ENCODE data around the gene LRRC30.
"Not testable (repeated sequence)": the region's sequence is repeated elsewhere in the genome, so short reads cannot be mapped to it uniquely, and the experiment has no call there.

LRRC30 gene

DNA sequence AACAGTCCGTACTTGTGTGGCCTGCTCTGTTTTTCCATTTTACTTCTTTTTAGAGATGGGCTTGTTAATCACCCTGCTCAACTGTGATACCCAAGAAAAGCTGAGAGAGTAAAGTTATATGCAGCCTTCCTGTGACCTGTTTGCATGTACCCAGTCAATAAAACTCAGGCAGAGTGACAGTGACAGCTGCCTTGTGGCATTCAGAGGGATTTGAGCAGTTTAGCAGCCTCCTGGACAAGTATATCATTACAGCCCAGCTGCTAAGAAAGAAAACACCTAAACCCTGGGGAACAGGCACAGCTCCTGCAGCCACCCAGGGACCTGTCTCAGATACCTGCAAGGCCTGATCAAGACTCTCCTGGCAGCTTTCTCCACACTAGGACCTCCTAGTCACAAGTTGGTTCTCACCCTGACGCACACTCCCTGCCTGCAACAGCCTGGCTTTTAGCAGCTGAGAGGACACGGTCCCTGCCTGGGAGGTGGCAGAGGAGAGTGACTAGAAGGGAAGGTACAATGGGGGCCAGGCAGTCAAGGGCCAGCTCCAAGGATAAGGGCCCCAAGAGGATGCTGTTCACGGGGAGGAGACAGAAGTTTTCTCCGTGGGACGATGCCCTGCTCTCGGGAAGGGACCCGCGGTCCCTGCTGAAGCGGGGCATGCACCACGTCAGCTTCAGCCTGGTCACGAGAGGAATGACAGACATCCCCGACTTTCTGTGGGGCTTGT, at the start of gene LRRC30:
Gene LRRC30 (plus strand): TSS at position 464 of the 724 bp plus-strand sequence. CDS start 50 bp downstream, at position 514.
- no peak for DNase-seq (ENCODE audit: low read depth)

DNA sequence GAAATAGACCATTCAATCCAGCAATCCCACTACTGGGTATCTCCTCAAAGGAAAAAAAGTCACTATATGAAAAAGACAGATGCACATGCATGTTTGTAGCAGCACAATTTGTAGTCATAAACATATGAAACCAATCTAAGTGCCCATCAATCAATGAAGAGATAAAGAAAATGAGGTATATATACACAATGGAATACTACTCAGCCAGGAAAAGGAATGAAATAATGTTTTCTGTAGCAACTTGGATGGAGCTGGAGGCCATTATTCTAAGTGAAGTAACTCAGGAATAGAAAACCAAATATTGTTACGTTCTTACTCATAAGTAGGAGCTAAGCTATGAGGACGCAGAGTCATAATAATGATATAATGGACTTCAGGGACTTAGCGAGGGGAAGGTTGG, 45.2 kb upstream of the LRRC30 start:
- DNase-seq (ENCODE audit: low read depth), result no peak

DNA sequence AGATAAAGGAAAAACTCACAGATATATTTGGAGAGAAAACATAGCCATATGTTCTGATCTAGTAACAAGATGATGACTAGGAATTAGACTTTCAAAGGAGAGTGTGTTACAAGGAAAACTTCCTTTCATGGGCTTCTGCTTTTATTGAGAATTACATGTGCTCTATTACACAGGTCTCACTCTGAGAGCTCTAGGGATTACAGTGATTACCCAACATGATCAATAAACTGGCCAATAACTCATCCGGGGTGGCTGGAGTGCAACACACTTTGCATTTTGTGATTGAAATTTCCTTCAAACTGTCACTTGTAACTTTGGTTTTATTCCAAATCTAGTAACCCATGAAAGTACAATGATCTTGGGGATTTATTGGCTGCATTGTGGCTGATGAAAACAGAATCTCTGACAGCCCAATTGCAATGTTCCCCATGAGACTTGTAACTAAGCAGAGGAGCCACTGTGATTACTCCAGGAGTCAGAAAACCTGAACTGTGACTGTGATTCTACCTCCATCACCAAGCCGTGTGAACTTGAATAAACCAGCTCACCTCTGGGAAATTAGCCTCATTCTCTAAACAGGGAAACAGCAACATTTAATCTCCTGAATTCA, 40.2 kb upstream of the LRRC30 start:
- DNase-seq (ENCODE audit: low read depth), result no peak

DNA sequence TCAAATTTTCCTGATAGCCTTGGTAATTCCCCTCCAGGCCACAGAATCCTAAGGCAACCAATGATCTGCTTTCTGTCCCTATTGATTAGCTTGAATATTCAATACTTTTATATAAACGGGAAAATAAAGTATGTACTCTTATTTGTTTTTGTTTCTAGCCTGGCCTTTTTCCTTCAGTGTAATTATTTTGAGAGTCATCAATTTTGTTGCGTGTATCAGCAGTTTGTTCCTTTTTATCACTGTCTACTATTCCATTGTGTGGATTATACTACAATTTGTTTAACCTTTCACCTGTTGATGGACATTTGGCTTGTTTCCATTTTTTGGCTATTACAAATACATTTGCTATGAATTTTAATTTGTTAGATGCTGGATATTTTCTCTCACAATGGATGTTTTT, 39.2 kb upstream of the LRRC30 start:
- DNase-seq (ENCODE audit: low read depth), result no peak

DNA sequence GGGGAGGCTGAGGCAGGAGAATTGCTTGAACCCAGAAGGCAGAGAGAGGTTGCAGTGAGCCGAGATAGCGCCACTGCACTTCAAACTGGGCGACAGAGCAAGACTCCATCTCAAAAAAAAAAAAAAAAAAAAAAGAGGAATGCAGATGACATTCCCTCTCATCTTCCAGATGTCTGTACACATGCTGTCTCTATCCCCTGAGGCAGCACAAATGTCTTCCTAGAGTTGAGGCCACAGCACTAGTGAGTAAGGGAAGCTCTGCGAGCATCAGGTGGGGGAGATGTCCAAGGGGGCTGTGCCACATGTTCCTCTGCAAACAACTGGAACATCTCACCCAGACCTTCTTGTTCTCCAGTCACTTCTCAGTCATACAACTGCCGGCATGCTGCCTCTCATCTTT, 35.6 kb upstream of the LRRC30 start:
- DNase-seq (ENCODE audit: low read depth), result no peak

DNA sequence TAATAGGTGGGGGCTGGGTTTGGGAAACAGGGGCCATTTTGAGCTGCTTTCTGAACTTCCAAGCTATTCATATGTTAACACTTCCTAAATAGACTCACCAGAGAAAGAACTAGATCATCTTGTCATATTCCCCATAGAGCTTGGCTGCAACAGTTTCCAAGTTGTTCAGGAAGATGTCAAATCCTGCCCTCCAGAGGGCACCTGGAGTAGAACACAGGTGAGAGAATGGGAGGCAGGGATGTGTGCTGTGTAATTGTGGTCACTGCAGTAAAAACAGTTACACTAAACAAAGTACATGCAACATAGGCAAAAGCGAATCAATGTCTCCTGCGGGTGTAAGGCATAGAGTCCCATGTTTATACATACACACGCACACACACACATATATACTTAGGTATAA, 34.5 kb upstream of the LRRC30 start:
- DNase-seq (ENCODE audit: low read depth), result no peak

DNA sequence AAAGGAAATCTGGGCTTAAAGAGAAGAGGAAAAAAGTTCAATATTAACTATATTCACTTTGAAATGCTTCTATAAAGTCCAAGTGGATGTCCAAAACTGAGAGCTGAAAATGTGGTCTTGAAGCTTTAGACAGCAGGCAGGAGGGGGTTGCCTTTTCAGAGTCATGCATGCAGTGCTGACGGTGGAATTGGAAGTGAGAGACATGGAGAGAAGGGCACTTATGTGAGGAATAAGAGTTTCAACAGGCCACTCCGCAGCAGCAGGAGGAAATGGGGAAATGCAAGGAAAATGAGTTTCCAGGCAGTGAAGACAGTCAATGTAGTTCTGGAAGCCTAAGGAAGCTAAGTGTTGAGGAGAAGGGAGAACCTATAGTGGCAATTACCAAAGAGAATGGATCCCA, 33.0 kb upstream of the LRRC30 start:
- no peak for DNase-seq (ENCODE audit: low read depth)

DNA sequence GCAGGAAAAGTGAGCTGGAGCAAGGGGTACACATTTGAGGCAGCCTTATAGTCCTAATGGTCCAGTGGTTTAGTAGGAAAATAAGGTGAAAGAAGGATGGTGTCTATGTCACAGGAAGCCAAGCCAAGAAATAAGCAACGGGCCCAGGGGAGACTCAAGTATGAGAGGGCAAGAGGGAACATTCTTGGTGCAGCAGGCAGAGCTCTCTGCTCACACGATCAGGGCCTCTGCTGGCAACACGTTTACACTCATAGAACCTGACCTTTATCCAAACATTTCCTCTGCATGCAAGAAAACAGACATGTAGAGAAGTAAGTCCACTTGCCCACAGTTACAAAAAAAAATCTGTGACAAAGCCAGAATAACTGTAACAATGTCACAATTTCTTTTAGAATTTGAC, 32.6 kb upstream of the LRRC30 start:
- no peak for DNase-seq (ENCODE audit: low read depth)

DNA sequence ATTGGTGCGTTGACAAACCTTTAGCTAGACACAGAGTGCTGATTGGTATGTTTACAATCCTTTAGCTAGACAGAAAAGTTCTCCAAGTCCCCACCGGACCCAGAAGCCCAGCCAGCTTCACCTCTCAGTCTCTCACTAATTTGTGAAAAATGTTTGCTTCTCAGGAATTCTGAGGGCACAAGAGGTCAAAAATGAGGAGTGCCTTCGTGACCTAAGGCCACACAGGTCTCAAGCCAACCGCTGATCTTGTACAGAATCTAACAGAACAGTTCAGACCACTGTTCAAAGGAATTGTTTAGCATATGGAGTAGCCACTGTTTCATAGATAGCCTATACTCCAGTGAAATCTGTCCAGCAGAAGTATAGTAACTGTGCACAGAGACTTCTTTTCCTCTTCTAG, 29.8 kb upstream of the LRRC30 start:
- no peak for DNase-seq (ENCODE audit: low read depth)

DNA sequence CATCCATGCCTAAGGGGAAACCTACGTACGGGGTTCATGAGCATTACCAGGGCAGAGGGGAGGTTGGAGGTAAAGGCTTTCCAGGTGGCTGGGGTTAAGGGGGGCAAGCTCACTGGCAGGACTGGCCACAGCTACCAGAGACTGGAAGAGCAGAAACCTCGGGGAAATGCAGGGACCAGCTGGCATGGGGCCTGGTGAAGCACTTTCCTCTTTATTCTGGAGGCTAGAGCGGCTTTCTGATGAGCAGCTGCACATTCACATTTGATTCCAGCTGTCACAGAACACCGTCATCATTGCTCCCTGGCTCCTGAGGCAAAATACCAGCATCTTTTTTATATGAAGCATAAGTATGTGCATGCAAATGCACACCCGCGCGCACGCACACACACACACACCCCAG, 28.7 kb upstream of the LRRC30 start:
- DNase-seq (ENCODE audit: low read depth), result no peak

DNA sequence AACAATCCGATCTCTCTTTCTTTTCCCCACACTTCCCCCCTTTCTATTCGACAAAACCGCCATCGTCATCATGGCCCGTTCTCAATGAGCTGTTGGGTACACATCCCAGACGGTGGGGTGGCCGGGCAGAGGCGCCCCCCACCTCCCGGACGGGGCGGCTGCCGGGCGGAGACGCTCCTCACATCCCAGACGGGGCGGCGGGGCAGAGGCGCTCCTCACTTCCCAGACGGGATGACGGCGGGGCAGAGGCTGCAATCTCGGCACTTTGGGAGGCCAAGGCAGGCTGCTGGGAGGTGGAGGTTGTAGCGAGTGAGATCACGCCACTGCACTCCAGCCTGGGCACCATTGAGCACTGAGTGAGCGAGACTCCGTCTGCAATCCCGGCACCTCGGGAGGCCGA, 27.3 kb upstream of the LRRC30 start:
- not testable (repeated sequence) for DNase-seq (ENCODE audit: low read depth)

DNA sequence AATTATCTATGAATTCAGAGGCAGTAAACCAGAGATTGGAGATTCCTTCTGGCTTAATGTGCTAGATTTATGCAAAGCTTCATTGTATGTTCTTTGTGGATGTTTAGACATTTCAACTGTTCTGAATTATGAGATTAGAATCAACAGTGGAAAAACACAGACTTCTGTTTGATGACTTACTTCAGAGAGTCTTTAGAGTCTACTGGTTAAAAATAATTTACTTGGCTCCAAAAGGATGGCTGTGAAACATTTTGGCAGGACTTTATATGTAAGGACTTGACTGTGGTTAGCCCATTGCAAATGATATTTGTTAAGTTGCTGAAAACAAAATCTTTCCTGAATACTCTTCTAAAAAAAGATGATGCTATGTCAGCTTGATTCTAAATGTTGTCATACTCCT, 25.5 kb upstream of the LRRC30 start:
- DNase-seq (ENCODE audit: low read depth), result no peak

DNA sequence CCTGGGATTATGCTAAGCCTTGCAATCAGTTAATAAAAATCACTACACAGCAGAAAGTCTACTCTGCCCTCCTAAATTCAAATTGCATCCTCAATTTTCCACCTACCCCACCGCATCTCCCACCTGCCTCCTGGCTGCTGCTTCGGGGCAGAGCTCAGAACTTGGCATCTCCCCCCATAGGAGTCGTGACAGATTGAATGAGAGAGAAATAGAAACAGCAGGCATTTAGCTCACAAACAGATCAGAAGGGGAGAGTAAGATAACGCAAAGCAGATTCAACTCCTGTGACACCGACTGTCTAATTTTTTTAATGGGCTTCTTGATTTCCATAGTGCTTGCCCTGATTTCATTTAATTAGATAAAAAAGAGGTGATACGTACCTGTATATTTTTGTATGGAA, 24.7 kb upstream of the LRRC30 start:
- no peak for DNase-seq (ENCODE audit: low read depth)

DNA sequence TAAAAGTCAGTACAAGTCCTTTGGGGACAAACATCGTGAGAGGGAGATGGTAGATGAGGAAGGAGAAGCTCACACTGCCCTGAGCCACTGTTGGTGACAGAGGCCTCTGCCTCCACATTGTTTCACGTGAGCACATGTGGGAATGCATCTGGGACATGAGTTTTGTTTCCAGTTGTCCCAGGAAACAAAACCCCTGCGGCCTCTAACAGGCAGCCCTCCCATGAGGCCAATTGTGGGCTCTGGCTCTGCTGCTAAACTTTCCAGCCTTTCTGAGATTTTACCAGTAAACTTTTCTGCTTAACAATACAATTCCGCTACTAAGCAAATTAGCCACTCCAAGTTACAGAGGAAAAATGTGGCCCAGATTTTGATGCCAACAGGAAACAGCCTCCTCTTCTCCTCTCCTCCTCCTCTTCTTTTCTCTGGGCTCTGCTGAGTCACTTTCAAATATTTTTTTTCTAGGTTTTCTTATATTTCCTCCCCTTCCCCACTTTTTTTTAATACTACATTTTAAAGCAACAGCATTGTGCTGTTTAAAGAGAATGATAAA, 23.4 kb upstream of the LRRC30 start:
- DNase-seq (ENCODE audit: low read depth), result no peak

DNA sequence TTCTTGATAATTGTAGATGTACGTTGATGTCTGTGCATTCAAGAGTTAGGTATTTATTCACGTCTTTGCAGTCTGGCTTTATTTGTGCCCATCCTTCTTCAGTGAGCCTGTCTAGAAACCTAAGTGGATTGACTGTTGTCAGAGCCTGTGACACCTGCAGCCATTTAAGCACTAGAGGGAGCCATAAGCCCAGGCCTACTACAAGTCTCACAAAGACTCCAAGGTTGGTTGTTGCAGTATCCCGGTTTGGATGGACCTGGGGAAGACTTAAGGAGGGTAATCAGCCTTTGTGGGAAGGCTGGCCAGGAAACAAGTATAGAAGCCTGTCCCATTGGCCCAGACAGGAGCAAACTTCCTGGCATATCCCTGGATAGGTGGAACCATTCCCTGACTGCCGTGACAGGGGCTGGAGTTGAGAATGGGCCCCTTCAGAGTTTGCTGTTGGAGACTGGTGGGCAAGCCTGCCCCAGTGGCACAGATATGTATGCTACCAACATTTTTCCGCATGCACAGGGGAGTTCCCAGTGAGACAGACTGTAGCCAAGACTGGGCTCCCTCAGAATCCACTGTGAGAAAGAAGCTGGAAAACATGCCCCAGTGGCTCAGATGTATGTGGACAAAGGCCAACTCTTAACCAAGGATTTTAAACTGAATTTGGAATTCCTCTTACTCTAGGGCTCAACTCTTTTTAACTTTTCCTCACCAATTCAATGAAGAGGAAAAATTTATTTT, 9.3 kb upstream of the LRRC30 start:
- no peak for DNase-seq (ENCODE audit: low read depth)

DNA sequence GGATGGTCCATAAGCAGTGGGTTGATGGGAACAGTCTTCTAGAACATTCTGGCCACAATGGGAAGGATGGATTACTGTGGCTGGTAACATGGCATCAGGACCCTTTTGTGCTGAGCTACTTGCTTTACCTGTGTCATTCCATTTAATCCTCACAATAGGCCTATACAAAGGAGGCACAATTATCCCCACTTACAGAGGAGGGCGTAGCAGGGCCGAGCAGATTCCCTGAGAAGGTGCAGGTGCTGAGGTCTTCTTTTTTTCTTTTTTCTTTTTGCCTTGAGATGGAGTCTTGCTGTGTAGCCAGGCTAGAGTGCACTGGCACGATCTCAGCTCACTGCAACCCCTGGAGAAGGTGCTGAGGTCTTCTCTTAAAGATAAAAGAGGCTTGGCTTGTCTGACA, 6.7 kb upstream of the LRRC30 start:
- DNase-seq (ENCODE audit: low read depth), result no peak

DNA sequence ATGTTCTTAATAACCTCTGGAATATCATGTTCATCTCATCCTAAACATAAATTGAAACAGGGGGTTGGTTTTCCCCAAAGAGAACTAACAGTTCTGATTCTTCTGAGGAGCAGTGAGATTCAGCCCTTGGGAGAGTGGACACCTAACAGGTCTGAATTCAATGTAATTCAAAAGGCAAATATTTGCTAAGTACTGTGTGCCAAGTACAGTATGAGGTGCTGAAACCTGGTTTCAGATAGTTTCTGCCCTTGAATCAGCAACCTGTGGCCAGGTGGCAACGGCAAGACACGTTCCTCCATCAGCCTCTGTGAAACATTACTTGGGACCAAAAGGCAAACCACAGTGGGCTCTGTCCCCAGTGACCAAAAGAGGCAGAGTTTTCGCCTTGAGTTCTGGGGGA, 1.3 kb downstream of the LRRC30 start:
- no peak for DNase-seq (ENCODE audit: low read depth)

DNA sequence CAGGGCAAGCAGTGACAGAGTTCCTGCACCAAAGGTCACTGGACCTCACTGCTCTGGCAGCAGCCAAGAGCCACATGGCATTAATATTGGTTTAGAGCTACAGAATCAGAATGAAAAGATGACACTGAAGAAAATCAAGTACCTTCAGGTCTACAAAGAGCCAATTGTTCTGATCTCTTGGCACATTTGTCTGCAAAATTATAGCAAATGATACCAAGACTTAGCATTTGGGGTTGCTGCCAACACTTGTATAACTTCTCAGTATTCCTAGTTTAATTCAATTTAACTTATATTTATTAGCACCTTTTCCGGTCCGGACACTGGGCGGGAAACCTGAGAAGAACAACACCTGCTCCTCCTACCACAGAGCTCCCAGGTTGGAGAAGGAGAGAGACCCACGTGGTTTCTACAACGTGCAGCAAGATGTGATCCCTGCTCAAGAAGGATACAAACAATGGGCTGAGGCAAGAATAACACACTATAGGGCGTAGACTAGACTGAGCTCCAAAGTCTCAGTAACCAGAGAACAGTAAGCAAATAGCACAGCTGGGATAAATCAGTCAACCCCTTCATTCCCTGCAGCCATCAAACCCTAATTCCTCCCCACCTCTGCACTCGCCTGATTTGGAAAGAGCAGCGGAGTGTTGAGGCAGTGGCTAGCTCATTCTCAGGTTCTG, 2.4 kb downstream of the LRRC30 start:
- DNase-seq (ENCODE audit: low read depth), result no peak

DNA sequence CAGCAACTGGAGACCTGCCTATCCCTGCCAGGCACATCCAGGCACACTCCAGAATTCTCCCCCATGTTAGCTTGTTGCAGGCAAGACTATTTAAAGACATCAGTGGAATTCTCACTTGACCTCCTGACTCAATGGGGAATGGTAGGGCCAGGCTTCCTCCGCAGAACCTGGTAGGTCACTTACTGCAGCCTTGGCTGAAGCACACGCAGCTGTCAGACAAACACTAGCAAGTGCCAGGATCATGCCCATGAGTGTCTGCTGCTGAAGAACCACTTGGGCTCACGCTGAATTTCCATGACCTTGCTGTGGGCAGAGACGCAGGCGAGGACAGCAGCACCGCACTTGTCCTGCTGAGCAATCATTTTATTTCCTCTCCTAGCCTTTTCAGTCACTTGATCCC, 3.2 kb downstream of the LRRC30 start:
- DNase-seq (ENCODE audit: low read depth), result no peak

DNA sequence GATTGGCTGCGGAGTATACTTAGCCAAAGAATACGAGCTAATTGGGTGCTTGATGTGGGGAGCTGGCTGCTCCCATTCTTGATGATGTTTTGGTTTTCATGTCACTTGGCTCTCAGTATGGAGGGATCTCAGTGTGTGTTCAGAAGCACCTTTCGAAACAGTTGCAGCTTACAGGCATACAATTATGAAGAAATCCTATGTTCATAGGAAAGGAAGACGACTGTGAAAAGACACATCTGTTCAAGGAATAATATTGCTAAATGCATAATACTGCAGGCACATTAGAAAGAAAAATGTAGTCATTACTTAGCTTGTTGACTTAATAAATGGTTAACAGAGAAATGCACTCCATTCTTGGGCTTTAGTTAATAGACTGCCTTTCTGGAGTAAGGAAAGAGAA, 4.1 kb downstream of the LRRC30 start:
- no peak for DNase-seq (ENCODE audit: low read depth)

DNA sequence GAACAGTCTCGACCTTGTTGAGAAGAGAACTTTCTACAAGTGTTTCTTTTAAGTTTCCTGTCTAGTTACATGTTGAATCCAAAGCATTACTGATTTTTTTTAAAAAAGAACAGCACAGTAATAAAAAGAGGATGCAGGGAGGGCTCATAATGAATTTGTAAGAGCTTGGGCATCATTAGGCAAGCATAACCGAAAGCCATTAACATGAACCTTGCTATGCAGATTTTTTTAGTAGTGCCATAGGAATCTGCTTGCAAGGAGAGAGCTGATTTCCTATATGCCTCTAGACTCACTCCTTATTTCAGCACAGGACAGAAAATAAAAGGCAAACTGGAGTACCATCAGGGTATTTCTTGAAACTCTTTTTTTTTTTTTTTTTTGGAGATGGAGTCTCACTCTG, 5.2 kb downstream of the LRRC30 start:
- DNase-seq (ENCODE audit: low read depth), result no peak

DNA sequence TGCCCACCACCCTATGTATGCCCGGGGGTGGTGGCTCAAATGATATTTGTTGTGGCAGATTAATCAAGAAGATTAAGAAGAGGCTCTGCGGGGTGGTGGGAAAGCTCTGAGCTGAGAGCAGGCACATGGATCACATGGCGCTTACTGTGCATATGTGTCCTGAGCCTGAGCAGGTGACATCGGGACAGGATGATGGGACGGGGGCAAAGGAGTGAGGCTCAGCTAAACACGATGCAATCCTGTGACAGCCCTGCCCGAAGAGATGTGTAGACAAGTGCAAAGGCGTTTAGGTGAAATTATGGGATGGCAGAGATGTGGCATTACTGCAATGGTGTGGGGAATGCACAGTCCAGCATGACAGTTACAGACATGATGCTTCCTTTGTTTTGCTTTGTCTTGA, 6.0 kb downstream of the LRRC30 start:
- no peak for DNase-seq (ENCODE audit: low read depth)
